Heart left ventricle (tissue), 16 donors: ENCODE measurements around the gene ZNF662. TPM values are rescaled to one million over a fixed set of nuclear protein-coding genes. Genes with fewer than 3 reads are reported as not detected.

Experiments used
- ATAC-seq, 4 donors: fragments of 200-7000 bp; cut with Tn5 transposase; one replicate each; pipeline ENCODE4 v1.9.1; 2020 to 2022; ENCODE audit warnings: moderate library complexity in 4 of 4, mild to moderate bottlenecking in 3 of 4, moderate number of reproducible peaks in 1 of 4
- DNase-seq, 5 donors: peaks; one replicate each; pipeline ENCODE4 v3.0.0-alpha.2; 2020
- H3K27ac ChIP-seq, 12 donors: fragments of 200-600 bp; sonication (generic) in 4 of 12; one replicate each; pipeline versions ENCODE4 v1.5.0 to v1.8.0; 2016 to 2022; ENCODE audit warnings: mild to moderate bottlenecking in 2 of 12
- H3K27me3 ChIP-seq, 9 donors: fragments of 200-600 bp; sonication (generic) in 2 of 9; one replicate each; pipeline versions ENCODE4 v1.5.1 to v1.8.0; 2016 to 2022; ENCODE audit warnings: mild to moderate bottlenecking in 3 of 9
- H3K36me3 ChIP-seq, 9 donors: fragments of 200-600 bp; sonication (generic) in 2 of 9; one replicate each; pipeline versions ENCODE4 v1.5.0 to v1.8.0; 2018 to 2022; ENCODE audit warnings: mild to moderate bottlenecking in 2 of 9
- H3K4me1 ChIP-seq, 12 donors: fragments of 200-600 bp; sonication (generic) in 4 of 12; one replicate each; pipeline versions ENCODE4 v1.5.0 to v1.8.0; 2016 to 2022; ENCODE audit warnings: mild to moderate bottlenecking in 3 of 12
- H3K4me3 ChIP-seq, 12 donors: fragments of 200-600 bp; sonication (generic) in 4 of 12; one replicate each; pipeline versions ENCODE4 v1.5.0 to v1.8.0; 2017 to 2022; ENCODE audit warnings: mild to moderate bottlenecking in 9 of 12, moderate library complexity in 4 of 12
- H3K9me3 ChIP-seq, 12 donors: fragments of 200-600 bp; sonication (generic) in 4 of 12; one replicate each; pipeline versions ENCODE4 v1.5.0 to v1.8.0; 2016 to 2022; ENCODE audit warnings: mild to moderate bottlenecking in 1 of 12
- CTCF ChIP-seq, 12 donors: fragments of 200-600 bp; sonication (generic) in 4 of 12; IDR thresholded peaks; one replicate each; pipeline versions ENCODE4 v1.5.0 to v1.8.0; 2018 to 2022; ENCODE audit warnings: antibody characterized with exemption in 12 of 12, mild to moderate bottlenecking in 5 of 12
- POLR2A ChIP-seq, 2 donors: fragments of 450-650 bp; IDR thresholded peaks; one replicate each; pipeline ENCODE4 v1.6.1; 2017; ENCODE audit warnings: antibody characterized with exemption in 2 of 2, mild to moderate bottlenecking in 2 of 2, moderate library complexity in 2 of 2
- WGBS, 4 donors: extraction: QIAGEN DNeasy Blood & Tissue Kit in 2 of 4; methylation state at CpG; one replicate each; pipeline versions ENCODE4 v1.1.5 to v1.1.7; 2013 to 2018; 5-methylcytosine and 5-hydroxymethylcytosine counted together
- intact Hi-C, 10 donors: fragments of 100-400 bp; cut with DNase I; formaldehyde crosslinking; loops; one replicate each; pipeline versions ENCODE4 v1.11.1 to v1.14.2; 2022
- polyA plus RNA-seq, 2 donors: library from polyadenylated mRNA; stranded (reverse); fragments of 200-250 nt; gene quantifications; one replicate each; pipeline ENCODE4 v1.2.3, GENCODE V29; 2013
- total RNA-seq, 9 donors: library from RNA; depleted of rRNA in 2 of 9; stranded (reverse); fragments of >200 nt in 2 of 9; fragmentation: NEBNext Ultra II Directional in 3 of 9; extraction: Animal tissue kit (Norgen Biotek cat#: 25700) in 3 of 9; gene quantifications; one replicate each; pipeline versions ENCODE4 v1.1.0 to v1.2.4, GENCODE V29; 2016 to 2023
- donor health status: ischemic (EF 13 %, LVEDD 7.1; RV severe dilation, severe dysfunction).
- donor health status: healthy with polysubstance abuse.
- donor health status: DM: no; HTN: yes; CAD: no.
- donor health status: DM: no; HTN: no; CAD: no.
- donor health status: ischemic (EF 25% LVEDD 6.9; RV normal size, moderate dysfunction).
- donor health status: ischemic (EF 25% LVEDD 5.7; RV mildly dilated, moderate dysfunction).
- donor health status: healthy.
- donor health status: DM: yes; HTN: yes; CAD: no.
- donor health status: ischemic (EF 35%, LVEDD 5.7; RV mildly dilated, moderate dysfunction).
- donor health status: nonischemic (EF 11% LVEDD 7.7; RV severe dilation, severe dysfunction).
- donor health status: DM: yes; HTN: yes; CAD: no.
- donor health status: PGD.
- donor health status: ischemic (EF 29% LVEDD 5.4; RV normal size, mild dysfunction).
- donor health status: nonischemic (EF 23%, LVEDD 6.1; RV moderate dilation, normal function).

ZNF662 gene
- total and polyA plus RNA-seq, 11 donors: 0.76 to 11.1 (median 3.7) TPM

DNA sequence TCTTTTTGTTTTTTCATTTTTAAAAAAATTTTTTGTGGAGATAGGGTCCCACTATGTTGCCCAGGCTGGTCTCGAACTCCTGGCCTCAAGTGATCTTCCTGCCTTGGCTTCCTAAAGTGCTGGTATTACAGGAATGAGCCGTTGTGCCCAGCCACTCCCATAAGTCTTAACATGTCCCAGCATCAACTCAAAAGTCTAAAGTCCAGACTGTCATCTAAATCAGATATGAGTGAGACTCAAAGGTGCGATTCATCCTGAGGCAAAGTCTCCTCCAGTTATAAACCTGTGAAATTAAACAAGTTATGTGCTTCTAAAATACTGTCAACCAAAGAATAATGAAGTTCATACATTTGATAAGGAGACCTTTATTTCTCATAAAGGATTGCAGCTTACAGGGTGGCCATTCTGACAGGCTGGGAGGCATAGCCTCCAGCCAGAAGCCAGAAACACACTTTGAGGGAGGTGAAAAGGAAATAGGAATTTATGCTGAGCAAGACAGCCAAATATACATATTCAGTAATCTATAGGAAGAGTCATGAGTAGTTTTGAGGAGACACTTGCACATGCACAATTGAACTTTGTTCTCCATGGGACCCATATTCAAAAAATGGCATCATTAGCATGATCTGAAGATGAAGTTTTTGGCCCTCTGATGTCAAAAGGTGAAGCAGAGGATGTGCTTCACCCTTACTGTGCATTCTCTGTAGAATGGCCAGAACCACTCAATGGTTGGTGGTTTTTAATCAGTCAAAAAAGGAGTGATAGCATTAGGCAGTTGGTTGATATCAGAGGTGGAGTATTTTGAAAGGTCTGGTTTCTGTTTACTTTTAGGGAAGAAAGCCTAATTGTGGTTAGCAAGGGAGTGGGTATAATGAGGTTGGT, 11.0 kb upstream of the ZNF662 start:
- no peaks in the 10 kb centered on the region for H3K36me3 ChIP-seq
- H3K4me1 ChIP-seq: no peaks in the 10 kb centered on the region
- no peak overlapping the region for H3K4me3 ChIP-seq
- TF ChIP-seq POLR2A (IDR thresholded peaks at IDR 0.05) (no peak), CTCF (IDR thresholded peaks at IDR 0.05) (no peak)
- WGBS, 4 donors: 78 to 87% (median 85%) methylated on average over 3 of the region's 3 CpGs
- DNase-seq (no peak), ATAC-seq (no peak)
- intact Hi-C loops: no loop called here
- no peak overlapping the region for H3K27ac ChIP-seq
- no peaks in the 10 kb centered on the region for H3K9me3 ChIP-seq
- H3K27me3 ChIP-seq: no peaks in the 10 kb centered on the region

DNA sequence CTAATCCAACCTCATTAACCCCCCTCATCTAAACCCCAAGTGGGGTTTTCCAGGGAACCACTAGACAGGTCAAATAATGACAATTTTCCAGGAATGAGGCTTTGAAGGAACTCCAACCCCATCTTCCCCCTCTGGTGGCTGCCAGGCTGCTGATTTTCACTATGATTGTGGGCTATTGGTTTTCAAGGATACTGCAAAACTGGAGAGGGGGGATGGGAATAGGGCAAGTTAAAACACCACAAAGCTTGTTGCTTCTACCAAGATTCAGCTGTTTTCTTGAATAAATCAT, 10.4 kb upstream of the ZNF662 start:
- no peaks in the 10 kb centered on the region for H3K4me1 ChIP-seq
- no peak for DNase-seq
- H3K36me3 ChIP-seq: no peaks in the 10 kb centered on the region
- intact Hi-C loops: no loop called here
- TF ChIP-seq POLR2A (IDR thresholded peaks at IDR 0.05): no peak
- no peak for TF ChIP-seq CTCF (IDR thresholded peaks at IDR 0.05)
- H3K4me3 ChIP-seq: no peak overlapping the region
- no peaks in the 10 kb centered on the region for H3K9me3 ChIP-seq
- ATAC-seq: no peak
- no peak overlapping the region for H3K27ac ChIP-seq
- H3K27me3 ChIP-seq: no peaks in the 10 kb centered on the region

DNA sequence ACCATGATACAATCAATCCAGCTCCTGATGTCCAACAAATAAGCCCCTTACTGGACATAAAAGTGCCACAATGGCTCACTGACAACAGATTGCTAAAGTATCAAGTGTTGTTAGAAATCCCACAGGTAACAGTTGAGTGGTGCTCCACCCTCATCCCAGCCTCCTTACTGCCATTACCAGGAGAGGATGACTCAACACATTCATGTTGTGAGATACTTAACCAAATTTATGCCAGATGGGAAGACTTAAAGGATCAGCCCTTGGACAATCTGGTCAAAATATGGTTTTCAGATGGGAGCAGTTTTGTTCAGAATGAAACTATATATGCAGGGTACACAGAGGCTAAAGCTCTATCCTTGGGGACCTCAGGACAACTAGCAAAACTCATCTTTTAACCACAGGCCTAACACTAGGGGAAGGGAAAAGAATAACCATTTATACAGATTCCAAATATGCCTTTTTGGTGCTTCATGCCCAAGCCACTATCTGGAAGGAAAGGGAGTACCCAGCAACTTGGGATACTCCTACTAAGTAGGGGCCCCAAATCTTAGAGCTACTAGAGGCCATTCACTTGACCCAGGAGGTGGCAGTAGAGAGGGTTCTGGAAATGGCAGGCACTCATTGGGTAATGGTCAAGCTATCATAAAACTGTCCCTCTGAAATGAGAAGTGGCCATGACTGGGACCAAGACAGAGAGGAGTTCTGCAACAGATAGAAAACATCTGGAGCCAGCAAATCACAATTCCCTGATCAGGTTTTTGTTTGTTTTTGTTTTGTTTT, 6.9 kb upstream of the ZNF662 start:
- intact Hi-C loops: no loop called here
- TF ChIP-seq POLR2A (IDR thresholded peaks at IDR 0.05) (no peak), CTCF (IDR thresholded peaks at IDR 0.05) (no peak)
- ATAC-seq: no peak
- Histone ChIP-seq H3K4me3 (no peak overlapping the region), H3K4me1 (no peaks in the 10 kb centered on the region), H3K9me3 (no peaks in the 10 kb centered on the region), H3K36me3 (no peaks in the 10 kb centered on the region), H3K27ac (no peak overlapping the region), H3K27me3 (no peaks in the 10 kb centered on the region)
- DNase-seq: no peak

GRCh38 chr3:42900226-42901072, 5.5 kb upstream of the ZNF662 start:
- Histone ChIP-seq H3K4me1 (peaks cover 0 to 4% (median under 1%) of the 10 kb centered on the region in 12 donors), H3K36me3 (no peaks in the 10 kb centered on the region), H3K27ac (no peak overlapping the region), H3K27me3 (peaks cover 0 to under 1% (median 0%) of the 10 kb centered on the region in 9 donors), H3K4me3 (no peak overlapping the region), H3K9me3 (no peaks in the 10 kb centered on the region)
- WGBS, 4 donors: 78 to 85% (median 81%) methylated on average over 8 of the region's 8 CpGs
- no peak for TF ChIP-seq CTCF (IDR thresholded peaks at IDR 0.05)
- ATAC-seq (no peak), DNase-seq (no peak)
- intact Hi-C loops: no loop called here
